Measurements from ENCODE around the gene RABGAP1L. TPM values are rescaled to one million over a fixed set of nuclear protein-coding genes. Genes with fewer than 3 reads are reported as not detected.
"Not testable (repeated sequence)": the region's sequence is repeated elsewhere in the genome, so short reads cannot be mapped to it uniquely, and the experiment has no call there.

The RABGAP1L gene
- total and polyA plus RNA-seq, 4 donors = 4.8 to 53.5 (median 18.8) TPM

GRCh38 chr1:175023043-175023921 lies 864.0 kb downstream of the RABGAP1L start, which contains the start of gene MRPS14:
TSS of gene MRPS14 (minus strand) at chr1:175023425. CDS start at chr1:175023408, 17 bp downstream.
- WGBS = 3% methylated on average over 42 of the region's 42 CpGs
- TF ChIP-seq ATF3 (IDR thresholded peaks at IDR 0.05) (peak; percentile 14), RAD21 (IDR thresholded peaks at IDR 0.05) (peak; percentile 39 to 43), REST (IDR thresholded peaks at IDR 0.05) (peak; percentile 87), NR2F2 (IDR thresholded peaks at IDR 0.05) (peak; percentile 81), MAX (IDR thresholded peaks at IDR 0.05) (peak; percentile 96), YY1 (IDR thresholded peaks at IDR 0.05) (peak; percentile 99), EGR1 (IDR thresholded peaks at IDR 0.05; ENCODE audit: low read depth in 2 of 2) (peak in 1 of 2 donors; percentile 66), JUND (IDR thresholded peaks at IDR 0.05) (peak in 1 of 2 donors; percentile 39), TAF1 (conservative IDR thresholded peaks at IDR 0.05) (peak; percentile 79), RXRA (IDR thresholded peaks at IDR 0.05) (peak; percentile 61 to 65), FOXA1 (IDR thresholded peaks at IDR 0.05) (peak; percentile 75), HNF4G (IDR thresholded peaks at IDR 0.05) (no peak), CTCF (IDR thresholded peaks at IDR 0.05; ENCODE audit: low read depth, low read length, missing input control) (no peak), FOXA2 (IDR thresholded peaks at IDR 0.05) (peak; percentile 73), GABPA (IDR thresholded peaks at IDR 0.05 in 1 of 2, conservative IDR thresholded peaks at IDR 0.05 in 1 of 2) (peak in 1 of 2 donors; percentile 75), SP1 (IDR thresholded peaks at IDR 0.05) (peak; percentile 88), ZBTB33 (IDR thresholded peaks at IDR 0.05) (peak; percentile 99), HNF4A (conservative IDR thresholded peaks at IDR 0.05) (peak; percentile 39 to 45)
- H3K27ac ChIP-seq (ENCODE audit: low read depth in 1 of 2, low read length in 2 of 2) = peak within 1 kb of the TSS; percentile 83 to 94

GRCh38 chr1:175023922-175024242 lies 864.6 kb downstream of the RABGAP1L start:
- 88% methylated on average over 2 of the region's 2 CpGs for WGBS
- DNase-seq (ENCODE audit: low spot score); H3K36me3 ChIP-seq (ENCODE audit: control insufficient read depth in 4 of 4, insufficient read depth in 3 of 4, low read depth in 1 of 4, low read length in 3 of 4); H3K9me3 ChIP-seq (ENCODE audit: control insufficient read depth in 4 of 4, low read length in 3 of 4); H3K27me3 ChIP-seq (ENCODE audit: control insufficient read depth in 4 of 4, insufficient read depth in 4 of 4, low read length in 3 of 4): not testable (repeated sequence)
- Histone ChIP-seq H3K4me1 (ENCODE audit: control insufficient read depth in 4 of 4, insufficient read depth in 4 of 4, low read length in 3 of 4) (peaks cover 0 to 20% (median 6%) of the 10 kb centered on the region in 4 donors), H3K4me3 (ENCODE audit: low read depth in 1 of 3, low read length in 3 of 3) (peak overlapping the region; percentile 63 to 98 (median 88)), H3K9ac (ENCODE audit: low read depth in 1 of 2, low read length in 2 of 2) (peak overlapping the region; percentile 40 to 99), H3K27ac (ENCODE audit: low read depth in 1 of 2, low read length in 2 of 2) (peak overlapping the region; percentile 48 to 94)

More at GRCh38 chr1:175023043-175023921, 864.0 kb downstream of the RABGAP1L start, which contains the start of gene MRPS14:
- peak within 1 kb of the TSS; percentile 75 to 100 (median 88) for H3K4me3 ChIP-seq (ENCODE audit: low read depth in 1 of 3, low read length in 3 of 3)
- peak; percentile 98 for DNase-seq (ENCODE audit: low spot score)
- H3K9me3 ChIP-seq (ENCODE audit: control insufficient read depth in 4 of 4, low read length in 3 of 4) = peaks cover 0 to 1% (median 0%) of the 10 kb centered on the region in 4 donors
- peaks cover 0 to 20% (median 6%) of the 10 kb centered on the region in 4 donors for H3K4me1 ChIP-seq (ENCODE audit: control insufficient read depth in 4 of 4, insufficient read depth in 4 of 4, low read length in 3 of 4)
- H3K9ac ChIP-seq (ENCODE audit: low read depth in 1 of 2, low read length in 2 of 2) = peak within 1 kb of the TSS; percentile 90 to 99
- H3K27me3 ChIP-seq (ENCODE audit: control insufficient read depth in 4 of 4, insufficient read depth in 4 of 4, low read length in 3 of 4) = no peaks in the 10 kb centered on the region
- peaks cover 2% of the 10 kb centered on the region in 4 donors for H3K36me3 ChIP-seq (ENCODE audit: control insufficient read depth in 4 of 4, insufficient read depth in 3 of 4, low read depth in 1 of 4, low read length in 3 of 4)

Measured in liver (tissue), 9 donors.